ENCODE data around the gene RIN3. TPM values are rescaled to one million over a fixed set of nuclear protein-coding genes. Genes with fewer than 3 reads are reported as not detected.

The RIN3 gene
- total and polyA plus RNA-seq, 2 of the 4 experiments (the other 2 are of a cell fraction): 2.5 to 11.1 TPM

GRCh38 chr14:92653162-92653651 is 139.6 kb downstream of the RIN3 start:
- H2BK5ac ChIP-seq (ENCODE audit: low read depth, low read length, poor library complexity, severe bottlenecking): no peak overlapping the region
- TF ChIP-seq USF2 (IDR thresholded peaks at IDR 0.05; ENCODE audit: low read depth, low read length) (no peak), MAZ (IDR thresholded peaks at IDR 0.05; ENCODE audit: borderline replicate concordance, low read depth, low read length) (no peak), RFX5 (IDR thresholded peaks at IDR 0.05; ENCODE audit: low read depth, low read length) (no peak), MXI1 (IDR thresholded peaks at IDR 0.05; ENCODE audit: borderline replicate concordance, low read depth, low read length) (no peak), CTCF (conservative IDR thresholded peaks at IDR 0.05; ENCODE audit: low read depth, low read length) (no peak), RCOR1 (IDR thresholded peaks at IDR 0.05; ENCODE audit: insufficient replicate concordance, low read length) (no peak), SMC3 (IDR thresholded peaks at IDR 0.05; ENCODE audit: low read depth, low read length) (no peak), ELK1 (IDR thresholded peaks at IDR 0.05; ENCODE audit: borderline replicate concordance, low read depth, low read length) (no peak), NFE2L2 (IDR thresholded peaks at IDR 0.05; ENCODE audit: low read depth, low read length) (no peak), CHD1 (IDR thresholded peaks at IDR 0.05; ENCODE audit: low read depth, low read length) (no peak), FOS (IDR thresholded peaks at IDR 0.05; ENCODE audit: low read depth, low read length) (no peak), POLR2A (IDR thresholded peaks at IDR 0.05; ENCODE audit: low read depth, low read length) (no peak), RAD21 (IDR thresholded peaks at IDR 0.05; ENCODE audit: low read length) (no peak), BHLHE40 (IDR thresholded peaks at IDR 0.05; ENCODE audit: low read depth, low read length) (no peak), MAFK (IDR thresholded peaks at IDR 0.05; ENCODE audit: low read depth, low read length) (no peak), CEBPB (IDR thresholded peaks at IDR 0.05; ENCODE audit: low read depth, low read length) (no peak)
- ChIA-PET POLR2A (ENCODE audit: unreplicated experiment) (no interaction called here), CTCF (no interaction called here)
- no peak overlapping the region for H2BK120ac ChIP-seq (ENCODE audit: low read depth, low read length)
- H2AK5ac ChIP-seq (ENCODE audit: low read depth, low read length): no peak overlapping the region
- H4K5ac ChIP-seq (ENCODE audit: low read depth, low read length): no peak overlapping the region
- H2BK15ac ChIP-seq (ENCODE audit: low read depth, low read length): no peak overlapping the region
- no peak overlapping the region for H3K27ac ChIP-seq (ENCODE audit: insufficient read depth, low read length)
- no peak overlapping the region for H3K4ac ChIP-seq (ENCODE audit: low read depth, low read length)
- no peak overlapping the region for H2BK20ac ChIP-seq (ENCODE audit: low read depth, low read length)
- no peak overlapping the region for H3K4me2 ChIP-seq (ENCODE audit: low read depth, low read length)
- 100% methylated on average over 3 of the region's 11 CpGs; no CpG with 5 or more reads in 1 of the 2 experiments for WGBS, 2 experiments (ENCODE audit: extremely low coverage in 2 of 2, insufficient read length in 1 of 2)
- no peaks in the 10 kb centered on the region for H3K27me3 ChIP-seq (ENCODE audit: control insufficient read depth, insufficient read depth, low read length)
- dilution Hi-C loops (cut with HindIII; ENCODE audit: low sequenced_read_pairs, unreplicated experiment) (no loop called here), in situ Hi-C loops (cut with MboI; ENCODE audit: low sequenced_read_pairs) (no loop called here), intact Hi-C loops (cut with micrococcal nuclease) (no loop called here)
- no peak overlapping the region for H3K56ac ChIP-seq (ENCODE audit: extremely low read depth, insufficient read depth, low read length)
- H3K18ac ChIP-seq (ENCODE audit: low read depth, low read length): no peak overlapping the region
- H2AFZ ChIP-seq (replicated peaks; ENCODE audit: low read length, poor library complexity): no peak overlapping the region
- no peaks in the 10 kb centered on the region for H3K9me3 ChIP-seq (ENCODE audit: control insufficient read depth, insufficient read depth, low read length)
- no peak overlapping the region for H4K8ac ChIP-seq (ENCODE audit: low read depth in 2 of 2, low read length in 2 of 2)
- BruUV-seq (replicated peaks): no TSS peak
- no peak overlapping the region for H4K91ac ChIP-seq (ENCODE audit: insufficient read depth, low read depth, low read length)
- H2AK9ac ChIP-seq (replicated peaks; ENCODE audit: low read depth, low read length, poor library complexity): no peak overlapping the region
- no peak overlapping the region for H3K9ac ChIP-seq (ENCODE audit: low read depth, low read length)
- H3K4me3 ChIP-seq (ENCODE audit: insufficient read depth, low read depth, low read length): no peak overlapping the region
- H3K4me1 ChIP-seq (ENCODE audit: control insufficient read depth, insufficient read depth, low read length): peaks cover 23% of the 10 kb centered on the region
- ATAC-seq (ENCODE audit: low read depth) (no peak), DNase-seq (no peak)
- H3K23ac ChIP-seq (ENCODE audit: low read depth, low read length): no peak overlapping the region
- peaks cover 30% of the 10 kb centered on the region; the same call in 1 of the 2 replicates for H3K36me3 ChIP-seq (ENCODE audit: control insufficient read depth, insufficient read depth, low read length)
- peaks cover 21 to 45% of the 10 kb centered on the region in 2 experiments for H3K79me1 ChIP-seq (ENCODE audit: low read depth in 1 of 2, low read length in 2 of 2)
- no peaks in the 10 kb centered on the region for H4K20me1 ChIP-seq (ENCODE audit: insufficient read depth, low read length)
- no peak overlapping the region for H3K14ac ChIP-seq (replicated peaks; ENCODE audit: low read depth, low read length)
- peaks cover 41% of the 10 kb centered on the region for H3K9me1 ChIP-seq (ENCODE audit: insufficient read depth, low read length)
